ENCODE data around the gene SNCB. TPM values are rescaled to one million over a fixed set of nuclear protein-coding genes. Genes with fewer than 3 reads are reported as not detected.

SNCB gene
- total RNA-seq, 4 donors from 2014 or later = not detected

GRCh38 chr5:176590035-176590717 lies 40.2 kb downstream of the SNCB start:
- peaks cover 10% of the 10 kb centered on the region for H3K27me3 ChIP-seq
- no peak overlapping the region for H3K4me3 ChIP-seq
- H3K27ac ChIP-seq = no peak overlapping the region
- WGBS = 55% methylated on average over 8 of the region's 17 CpGs
- H3K9me3 ChIP-seq = no peaks in the 10 kb centered on the region
- H3K4me1 ChIP-seq = no peaks in the 10 kb centered on the region
- TF ChIP-seq POLR2AphosphoS5 (IDR thresholded peaks at IDR 0.05) (no peak), CTCF (IDR thresholded peaks at IDR 0.05) (no peak), POLR2A (IDR thresholded peaks at IDR 0.05) (no peak)
- no peak for DNase-seq (ENCODE audit: low spot score in 2 of 2)
- H3K36me3 ChIP-seq = no peaks in the 10 kb centered on the region

DNA sequence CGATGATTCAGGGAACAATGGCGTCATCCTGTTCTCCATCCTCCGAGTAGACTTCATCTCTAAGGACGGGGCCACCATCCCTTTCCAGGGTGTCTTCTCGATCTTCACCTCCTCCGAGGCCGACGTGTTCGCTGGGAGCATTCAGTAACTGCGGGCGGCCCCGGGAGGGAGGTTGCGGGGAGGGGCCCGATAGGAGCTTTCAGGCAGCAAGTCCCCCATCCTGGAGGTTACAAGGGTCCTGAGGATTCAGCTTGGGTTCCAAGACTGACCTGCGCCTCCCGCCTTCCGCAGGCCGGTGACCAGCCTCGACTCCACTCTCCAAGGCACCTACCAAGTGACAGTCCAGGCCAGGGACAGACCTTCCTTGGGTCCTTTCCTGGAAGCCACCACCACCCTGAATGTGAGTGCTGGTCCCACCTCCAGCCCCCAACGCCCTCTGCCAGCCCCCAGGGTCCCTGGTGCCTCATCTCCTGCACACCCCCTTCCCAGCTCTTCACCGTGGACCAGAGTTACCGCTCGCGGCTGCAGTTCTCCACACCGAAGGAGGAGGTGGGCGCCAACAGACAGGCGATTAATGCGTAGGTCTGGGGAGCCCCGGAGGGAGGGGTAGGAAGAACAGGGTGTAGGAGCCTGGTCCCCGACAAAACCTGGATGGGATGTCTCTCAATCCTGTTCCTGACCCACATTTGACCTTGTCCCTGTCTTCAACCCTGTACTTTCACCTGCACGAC lies 41.1 kb downstream of the SNCB start:
- 81% methylated on average over 23 of the region's 31 CpGs for WGBS
- Histone ChIP-seq H3K27me3 (peaks cover 5% of the 10 kb centered on the region), H3K4me1 (no peaks in the 10 kb centered on the region), H3K36me3 (no peaks in the 10 kb centered on the region), H3K4me3 (no peak overlapping the region), H3K9me3 (peaks cover 6% of the 10 kb centered on the region), H3K27ac (no peak overlapping the region)
- no peak for TF ChIP-seq EP300 (IDR thresholded peaks at IDR 0.05)
- TF ChIP-seq CTCF (IDR thresholded peaks at IDR 0.05) = no peak
- no peak for TF ChIP-seq POLR2A (IDR thresholded peaks at IDR 0.05)
- no peak for TF ChIP-seq POLR2AphosphoS5 (IDR thresholded peaks at IDR 0.05)
- DNase-seq (ENCODE audit: low spot score in 2 of 2) = no peak

- no peak for DNase-seq (ENCODE audit: low spot score in 2 of 2)
- H3K27me3 ChIP-seq = peaks cover 3% of the 10 kb centered on the region
- H3K9me3 ChIP-seq = peaks cover 6% of the 10 kb centered on the region
- no peak overlapping the region for H3K27ac ChIP-seq
- H3K4me3 ChIP-seq = no peak overlapping the region
- no peaks in the 10 kb centered on the region for H3K36me3 ChIP-seq
- H3K4me1 ChIP-seq = no peaks in the 10 kb centered on the region
- TF ChIP-seq POLR2A (IDR thresholded peaks at IDR 0.05) (no peak), CTCF (IDR thresholded peaks at IDR 0.05) (no peak), POLR2AphosphoS5 (IDR thresholded peaks at IDR 0.05) (no peak), EP300 (IDR thresholded peaks at IDR 0.05) (no peak)
These were observed 42.0 kb downstream of the SNCB start for GRCh38 chr5:176588297-176588696.

DNA sequence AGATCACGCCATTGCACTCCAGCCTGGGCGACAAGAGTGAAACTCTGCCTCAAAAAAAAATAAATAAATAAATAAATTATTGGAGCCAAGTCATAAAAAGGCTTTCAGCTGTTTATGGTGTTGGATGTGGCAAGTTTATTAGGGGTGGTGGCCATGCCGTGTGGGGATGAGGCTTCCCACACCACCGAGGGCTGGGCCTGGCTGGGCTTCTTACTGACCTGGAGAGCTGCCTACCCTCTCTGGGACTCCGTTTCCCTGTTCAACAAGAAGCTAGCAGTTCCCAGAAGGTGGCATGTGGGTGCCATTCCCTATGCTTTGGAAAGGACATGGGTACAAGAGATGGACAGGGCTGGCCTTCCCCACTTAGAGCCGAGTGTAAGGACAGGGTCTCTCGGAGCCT lies 42.9 kb downstream of the SNCB start:
- H3K4me1 ChIP-seq = no peaks in the 10 kb centered on the region
- 84% methylated on average over 7 of the region's 7 CpGs for WGBS
- no peaks in the 10 kb centered on the region for H3K36me3 ChIP-seq
- H3K27me3 ChIP-seq = peaks cover 3% of the 10 kb centered on the region
- no peak overlapping the region for H3K27ac ChIP-seq
- peaks cover 6% of the 10 kb centered on the region for H3K9me3 ChIP-seq
- no peak for TF ChIP-seq POLR2AphosphoS5 (IDR thresholded peaks at IDR 0.05)
- TF ChIP-seq CTCF (IDR thresholded peaks at IDR 0.05) = no peak
- TF ChIP-seq EP300 (IDR thresholded peaks at IDR 0.05) = no peak
- TF ChIP-seq POLR2A (IDR thresholded peaks at IDR 0.05) = no peak
- no peak overlapping the region for H3K4me3 ChIP-seq
- no peak for DNase-seq (ENCODE audit: low spot score in 2 of 2)

- TF ChIP-seq CTCF (IDR thresholded peaks at IDR 0.05) = no peak
- TF ChIP-seq POLR2A (IDR thresholded peaks at IDR 0.05) = no peak
- no peak for TF ChIP-seq POLR2AphosphoS5 (IDR thresholded peaks at IDR 0.05)
- no peak for TF ChIP-seq EP300 (IDR thresholded peaks at IDR 0.05)
- Histone ChIP-seq H3K4me1 (no peaks in the 10 kb centered on the region), H3K36me3 (no peaks in the 10 kb centered on the region), H3K27me3 (no peaks in the 10 kb centered on the region), H3K4me3 (no peak overlapping the region), H3K9me3 (peaks cover 6% of the 10 kb centered on the region), H3K27ac (no peak overlapping the region)
- no peak for DNase-seq (ENCODE audit: low spot score in 2 of 2)
- 84% methylated on average over 4 of the region's 4 CpGs for WGBS
These were observed 47.3 kb downstream of the SNCB start for GRCh38 chr5:176583076-176583475.
